ENCODE data around the gene ERBB2. TPM values are rescaled to one million over a fixed set of nuclear protein-coding genes. Genes with fewer than 3 reads are reported as not detected.
"Not testable (repeated sequence)": the region's sequence is repeated elsewhere in the genome, so short reads cannot be mapped to it uniquely, and the experiment has no call there.

Gene ERBB2
- total RNA-seq, 4 donors from 2014 or later: 144 to 192 (median 173) TPM

- H3K9me3 ChIP-seq: no peaks in the 10 kb centered on the region
- H3K27ac ChIP-seq: no peak overlapping the region
- H3K27me3 ChIP-seq: peaks cover 31% of the 10 kb centered on the region
- H3K4me3 ChIP-seq: no peak overlapping the region
- H3K4me1 ChIP-seq: peaks cover 17% of the 10 kb centered on the region
- WGBS: 94% methylated on average over 7 of the region's 7 CpGs
- peaks cover 24% of the 10 kb centered on the region for H3K36me3 ChIP-seq
- no peak for TF ChIP-seq CTCF (IDR thresholded peaks at IDR 0.05)
- no peak for TF ChIP-seq EP300 (IDR thresholded peaks at IDR 0.05)
- TF ChIP-seq POLR2A (IDR thresholded peaks at IDR 0.05): no peak
- no peak for TF ChIP-seq POLR2AphosphoS5 (IDR thresholded peaks at IDR 0.05)
- peak in 1 of 2 donors; percentile 48 for DNase-seq (ENCODE audit: low spot score in 2 of 2)
Measured at GRCh38 chr17:39746145-39746461, 46.2 kb downstream of the ERBB2 start.

GRCh38 chr17:39747745-39748144 is 47.9 kb downstream of the ERBB2 start:
- no peaks in the 10 kb centered on the region for H3K9me3 ChIP-seq
- no peak overlapping the region for H3K27ac ChIP-seq
- peaks cover 17% of the 10 kb centered on the region for H3K27me3 ChIP-seq
- no peak overlapping the region for H3K4me3 ChIP-seq
- 100% methylated on average over 1 of the region's 4 CpGs for WGBS
- H3K36me3 ChIP-seq: peaks cover 24% of the 10 kb centered on the region
- peak in 1 of 2 donors; percentile 55 for DNase-seq (ENCODE audit: low spot score in 2 of 2)
- no peak for TF ChIP-seq POLR2AphosphoS5 (IDR thresholded peaks at IDR 0.05)
- no peak for TF ChIP-seq POLR2A (IDR thresholded peaks at IDR 0.05)
- no peak for TF ChIP-seq CTCF (IDR thresholded peaks at IDR 0.05)
- TF ChIP-seq EP300 (IDR thresholded peaks at IDR 0.05): no peak
- peaks cover 9% of the 10 kb centered on the region for H3K4me1 ChIP-seq

GRCh38 chr17:39748444-39749034 is 48.7 kb downstream of the ERBB2 start:
- Histone ChIP-seq H3K27me3 (peaks cover 11% of the 10 kb centered on the region), H3K4me1 (peaks cover 17% of the 10 kb centered on the region), H3K36me3 (peaks cover 20% of the 10 kb centered on the region)
- DNase-seq (ENCODE audit: low spot score in 2 of 2); H3K9me3 ChIP-seq; H3K27ac ChIP-seq; H3K4me3 ChIP-seq: not testable (repeated sequence)
- WGBS: 84% methylated on average over 8 of the region's 8 CpGs

- H3K36me3 ChIP-seq: peaks cover 11% of the 10 kb centered on the region
- peaks cover 31% of the 10 kb centered on the region for H3K4me1 ChIP-seq
- H3K4me3 ChIP-seq: no peak overlapping the region
- 59% methylated on average over 6 of the region's 9 CpGs for WGBS
- H3K27me3 ChIP-seq: no peaks in the 10 kb centered on the region
- DNase-seq (ENCODE audit: low spot score in 2 of 2): peak; percentile 55 to 67
- TF ChIP-seq CTCF (IDR thresholded peaks at IDR 0.05): no peak
- no peak for TF ChIP-seq POLR2AphosphoS5 (IDR thresholded peaks at IDR 0.05)
- no peak for TF ChIP-seq EP300 (IDR thresholded peaks at IDR 0.05)
- TF ChIP-seq POLR2A (IDR thresholded peaks at IDR 0.05): no peak
- H3K9me3 ChIP-seq: no peaks in the 10 kb centered on the region
- H3K27ac ChIP-seq: no peak overlapping the region
Measured at GRCh38 chr17:39750131-39751015, 50.5 kb downstream of the ERBB2 start.

GRCh38 chr17:39751016-39751543 is 51.2 kb downstream of the ERBB2 start:
- WGBS: 48% methylated on average over 3 of the region's 5 CpGs

More at GRCh38 chr17:39751016-39751543, 51.2 kb downstream of the ERBB2 start:
- TF ChIP-seq POLR2A (IDR thresholded peaks at IDR 0.05): no peak
- TF ChIP-seq CTCF (IDR thresholded peaks at IDR 0.05): no peak
- no peak for TF ChIP-seq POLR2AphosphoS5 (IDR thresholded peaks at IDR 0.05)
- TF ChIP-seq EP300 (IDR thresholded peaks at IDR 0.05): no peak
- DNase-seq (ENCODE audit: low spot score in 2 of 2): peak in 1 of 2 donors; percentile 26
- no peaks in the 10 kb centered on the region for H3K27me3 ChIP-seq
- H3K27ac ChIP-seq: no peak overlapping the region
- peaks cover 33% of the 10 kb centered on the region for H3K4me1 ChIP-seq
- H3K4me3 ChIP-seq: no peak overlapping the region
- no peaks in the 10 kb centered on the region for H3K9me3 ChIP-seq
- H3K36me3 ChIP-seq: peaks cover 4% of the 10 kb centered on the region

Data from suprapubic skin (tissue), 4 donors.